Myocyte (in vitro differentiated cells): ENCODE data around the gene ADAM10. TPM values are rescaled to one million over a fixed set of nuclear protein-coding genes. Genes with fewer than 3 reads are reported as not detected.

Experiments used
- DNase-seq: peaks from one replicate; pipeline ENCODE4 v3.0.0-alpha.2; 2012; ENCODE audit warnings: low read depth
- total RNA-seq: library from RNA; depleted of rRNA; stranded (reverse); fragments of >200 nt; gene quantifications from 2 replicates; pipeline ENCODE4 v1.2.3, GENCODE V29; 2014

ADAM10 gene
- total RNA-seq, 1 donor from 2014 or later: 246 TPM

GRCh38 chr15:58584789-58585461, 164.6 kb downstream of the ADAM10 start:
- DNase-seq: peak; percentile 31

GRCh38 chr15:58583171-58583908, 166.2 kb downstream of the ADAM10 start:
- no peak for DNase-seq

DNA sequence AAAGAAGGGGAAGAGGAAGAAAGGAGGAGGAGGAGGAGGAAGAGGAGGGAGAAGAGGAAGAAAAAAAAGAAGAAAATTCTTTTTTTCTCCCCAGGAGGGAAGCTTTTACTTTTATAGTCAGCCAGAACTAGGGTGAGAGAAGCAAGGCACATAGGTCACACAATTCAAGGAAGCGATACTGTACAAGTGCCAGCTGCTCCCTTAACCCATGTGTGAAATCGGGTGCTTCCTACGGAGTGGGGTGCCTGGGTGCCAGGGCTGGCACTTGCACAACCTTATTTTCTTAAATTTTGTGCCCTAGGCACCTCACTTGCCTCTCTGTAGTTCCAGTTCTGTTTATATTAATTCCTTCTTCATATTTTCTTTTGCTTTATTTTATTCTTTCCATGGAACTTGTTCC, 167.3 kb downstream of the ADAM10 start:
- DNase-seq: no peak

- DNase-seq: no peak
Measured at GRCh38 chr15:58576657-58577056, 172.8 kb downstream of the ADAM10 start.

- no peak for DNase-seq
Measured at GRCh38 chr15:58575045-58575786, 174.3 kb downstream of the ADAM10 start.

GRCh38 chr15:58574631-58575030, 174.9 kb downstream of the ADAM10 start:
- DNase-seq: no peak

GRCh38 chr15:58573270-58573669, 176.2 kb downstream of the ADAM10 start:
- no peak for DNase-seq

DNA sequence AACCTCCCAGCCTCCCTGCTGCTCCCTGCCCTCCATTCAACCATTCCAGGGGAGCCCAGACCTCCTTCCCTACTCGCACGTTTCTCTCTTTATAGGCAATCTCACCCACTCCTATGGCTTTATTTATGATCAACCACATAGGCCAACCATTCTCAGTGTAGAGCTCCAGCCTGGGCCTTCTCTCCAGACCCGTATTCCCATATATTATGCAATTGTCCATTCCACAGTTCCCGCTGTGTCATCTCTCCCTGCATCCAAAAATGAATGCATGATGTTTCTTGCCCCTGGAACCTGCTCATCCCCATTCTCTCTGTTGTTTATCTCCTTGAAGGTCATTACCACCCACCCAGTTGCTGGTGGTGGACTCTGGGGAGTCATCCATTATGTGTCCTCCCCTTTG, 177.0 kb downstream of the ADAM10 start:
- no peak for DNase-seq

- no peak for DNase-seq
Measured at GRCh38 chr15:58571491-58571890, 178.0 kb downstream of the ADAM10 start.

- DNase-seq: no peak
Measured at GRCh38 chr15:58569455-58569854, 180.1 kb downstream of the ADAM10 start.

GRCh38 chr15:58568157-58568571, 181.3 kb downstream of the ADAM10 start:
- no peak for DNase-seq

GRCh38 chr15:58566029-58566428, 183.5 kb downstream of the ADAM10 start:
- DNase-seq: no peak

DNA sequence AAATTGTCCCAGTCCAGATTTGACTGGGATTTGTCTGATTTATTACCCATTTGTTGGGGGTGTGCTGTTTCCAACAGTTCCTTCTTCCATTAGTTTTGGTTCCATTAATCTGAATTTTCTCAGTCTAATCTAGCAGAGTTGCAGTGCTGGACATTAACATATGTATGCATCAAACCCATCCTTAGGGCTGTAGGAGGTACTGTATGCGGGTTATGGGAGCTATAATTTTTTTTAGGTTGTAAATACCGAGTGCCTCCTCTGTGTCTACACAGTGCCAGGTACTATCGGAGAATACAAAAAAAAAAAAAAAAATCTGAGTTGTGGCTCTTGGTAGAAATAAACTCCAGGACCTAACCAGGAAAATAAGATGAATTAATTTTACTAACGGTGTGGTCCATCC, 183.9 kb downstream of the ADAM10 start:
- no peak for DNase-seq

DNA sequence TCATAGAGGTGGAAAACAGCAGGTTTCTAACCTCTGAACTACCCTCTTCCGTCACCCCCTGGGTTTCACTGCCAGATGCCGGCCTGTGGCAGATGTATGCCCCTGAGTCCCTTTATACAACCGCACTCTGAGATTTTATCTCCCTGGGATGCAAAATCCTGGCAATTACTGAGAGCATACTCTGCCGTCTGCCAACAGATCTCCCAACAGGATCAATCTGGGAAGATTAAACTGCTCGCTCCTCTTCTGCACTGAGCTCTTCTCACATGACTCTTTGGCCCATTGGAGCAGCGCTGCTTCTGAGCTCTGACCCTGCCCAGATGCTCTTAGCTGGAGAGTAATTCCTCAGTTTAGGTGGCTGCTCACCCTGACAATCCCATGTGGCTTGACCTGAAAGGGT, 184.5 kb downstream of the ADAM10 start:
- DNase-seq: no peak

DNA sequence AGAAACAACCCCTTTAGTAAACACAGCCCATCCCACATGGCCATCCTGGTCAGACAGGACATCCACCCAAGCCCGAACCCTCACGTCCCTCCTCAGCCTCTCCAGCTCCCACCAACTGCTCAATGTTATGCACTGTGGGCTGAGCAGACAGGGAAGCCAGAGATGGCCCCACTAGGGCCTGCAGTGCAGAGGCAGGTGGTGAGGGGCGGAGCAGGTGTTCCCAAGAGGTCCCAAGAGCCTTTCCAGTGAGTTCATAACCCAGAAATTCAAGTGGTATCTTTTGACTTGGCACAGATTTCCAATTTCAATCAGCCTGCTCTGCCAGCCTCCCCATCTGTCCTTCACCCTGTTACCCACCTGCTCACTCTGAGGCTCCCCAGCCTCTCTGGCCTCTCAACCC, 187.4 kb downstream of the ADAM10 start:
- DNase-seq: peak; percentile 91

GRCh38 chr15:58561321-58561720, 188.2 kb downstream of the ADAM10 start:
- peak; percentile 35 for DNase-seq

DNA sequence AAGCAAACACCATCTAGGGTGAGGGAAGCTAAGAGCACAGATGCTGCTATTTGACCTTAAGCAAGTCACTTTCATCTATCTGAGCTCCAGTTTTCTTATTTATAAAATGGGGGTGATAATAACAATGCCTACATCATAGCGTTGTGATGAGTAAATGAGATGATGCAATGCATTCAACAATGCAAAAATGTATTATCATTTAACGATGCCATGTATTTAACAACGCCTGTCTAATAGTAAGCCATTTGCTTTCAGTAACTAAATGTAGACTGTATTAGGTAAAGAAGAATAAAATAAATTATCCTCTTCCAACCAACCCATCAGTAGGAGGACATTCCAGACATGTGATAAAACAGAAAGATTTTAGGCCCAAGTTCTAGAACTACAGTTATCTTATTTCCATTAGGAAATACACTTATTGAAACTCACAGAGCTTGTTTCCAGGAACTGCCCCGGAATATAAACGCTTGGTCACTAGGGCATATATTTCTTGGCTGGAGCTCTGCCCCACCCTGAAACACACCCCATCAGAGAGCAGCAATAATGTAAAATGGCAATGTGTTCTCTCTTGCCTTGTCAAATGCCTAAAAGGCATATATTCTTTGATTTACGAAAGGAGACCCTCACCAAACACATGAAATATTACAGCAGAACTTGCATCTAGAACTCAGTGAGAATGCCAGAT, 189.5 kb downstream of the ADAM10 start:
- no peak for DNase-seq

DNA sequence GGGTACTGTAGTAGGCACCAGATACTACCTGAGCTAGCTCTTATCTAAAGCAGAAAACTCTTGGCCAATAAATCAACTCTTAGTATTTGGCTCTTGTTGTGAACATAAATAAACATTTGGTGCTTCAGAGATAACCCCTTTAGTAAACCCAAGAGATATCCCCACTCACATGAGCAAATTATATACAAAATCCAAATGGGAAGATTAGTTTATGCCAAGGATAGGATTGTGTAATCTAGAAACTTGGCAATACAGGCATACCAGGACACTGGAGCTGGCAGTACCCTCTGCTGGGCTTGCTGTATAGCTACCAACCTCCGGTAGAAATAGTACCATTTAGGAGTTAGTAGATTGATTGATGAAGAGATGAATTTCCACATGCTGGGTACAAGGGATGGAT, 190.7 kb downstream of the ADAM10 start:
- DNase-seq: no peak

GRCh38 chr15:58556541-58556940, 193.0 kb downstream of the ADAM10 start:
- DNase-seq: no peak

DNA sequence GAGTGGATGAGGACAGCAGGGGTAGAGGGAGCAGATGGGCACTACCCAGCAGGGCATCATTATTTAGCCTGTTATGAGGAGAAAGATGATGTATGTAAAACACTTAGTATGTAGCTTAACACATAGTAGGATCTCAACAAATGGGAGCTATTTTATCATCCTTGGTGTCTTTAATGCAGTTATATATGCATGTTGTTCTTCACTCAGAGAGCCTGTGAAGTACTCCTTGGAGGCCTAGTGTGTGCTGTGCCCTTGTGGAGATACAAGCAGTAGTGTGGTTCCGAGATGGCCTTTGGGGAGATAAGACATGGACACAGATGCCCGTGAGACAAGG, 193.5 kb downstream of the ADAM10 start:
- DNase-seq: no peak

DNA sequence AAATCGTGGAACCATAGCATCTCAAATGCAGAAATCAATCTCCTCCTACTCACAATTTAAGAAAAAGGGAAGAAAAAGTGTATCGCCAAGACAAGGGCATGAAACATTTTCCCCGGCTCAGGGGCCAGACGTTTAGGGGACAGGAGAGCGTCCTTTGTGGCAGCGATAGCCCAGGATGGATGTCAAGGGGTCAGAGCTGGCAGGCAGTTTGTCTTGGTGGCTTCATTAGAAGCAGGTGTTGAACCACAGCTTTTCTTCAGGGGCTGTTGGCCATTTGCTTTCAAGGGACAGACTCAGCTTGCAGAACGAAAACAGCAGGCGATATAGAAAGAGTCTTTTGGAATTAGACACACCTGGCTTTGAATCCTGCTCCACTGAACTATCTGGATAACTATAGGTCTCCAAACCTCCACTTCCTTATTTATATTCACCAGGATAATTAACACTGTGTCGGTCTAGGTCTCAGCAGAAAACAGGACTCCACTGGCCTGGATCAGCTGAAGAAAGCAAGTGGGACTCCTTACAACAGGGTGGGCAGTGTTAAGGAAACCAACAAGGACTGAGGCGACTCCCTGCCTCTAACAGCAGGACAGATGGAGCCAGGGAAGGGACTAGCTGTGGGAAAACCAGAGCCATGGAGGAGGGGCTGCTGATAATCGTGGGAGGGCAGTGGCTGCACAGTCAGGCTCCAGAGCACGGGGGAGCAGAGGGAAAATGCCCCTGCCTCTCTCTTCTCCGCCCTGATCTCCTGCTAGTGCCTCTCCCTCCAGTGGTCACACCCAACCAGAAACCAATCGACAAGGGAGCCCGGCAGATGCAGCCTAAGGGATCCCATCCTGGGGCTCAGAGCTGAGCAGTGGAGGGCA, 194.1 kb downstream of the ADAM10 start:
- peak; percentile 36 for DNase-seq
